Activated CD8-positive, alpha-beta T cell treated with anti-CD3 and anti-CD28 coated beads for 36 hours (primary cell): ENCODE results near the gene DUSP22. TPM values are rescaled to one million over a fixed set of nuclear protein-coding genes. Genes with fewer than 3 reads are reported as not detected.
A peak's percentile ranks its signal among the peaks of the same experiment; 100 is the strongest.

ENCODE experiments used
- ATAC-seq: fragments of 200-7000 bp; cut with Tn5 transposase; one replicate; pipeline ENCODE4 v1.10.0; 2021; ENCODE audit warnings: mild to moderate bottlenecking, moderate library complexity
- CTCF ChIA-PET: fragments of 350-600 bp; sonication (Branson Sonifier 250); formaldehyde crosslinking; loops from one replicate; lab custom pipeline; 2021; ENCODE audit warnings: antibody characterized with exemption; lab: Charles Lee
- POLR2A ChIA-PET: fragments of 350-600 bp; sonication (Branson Sonifier 250); formaldehyde crosslinking; loops from one replicate; lab custom pipeline; 2021; ENCODE audit warnings: antibody characterized with exemption; lab: Charles Lee
- DNase-seq: peaks from one replicate; pipeline ENCODE4 v3.0.0-alpha.2; 2020
- H3K27ac Mint-ChIP-seq: one replicate; pipeline ENCODE4 v1.8.0; 2021; ENCODE audit warnings: mild to moderate bottlenecking, mixed read lengths
- H3K27me3 Mint-ChIP-seq: one replicate; pipeline ENCODE4 v1.8.0; 2021; ENCODE audit warnings: mixed read lengths
- H3K36me3 Mint-ChIP-seq: one replicate; pipeline ENCODE4 v1.8.0; 2021; ENCODE audit warnings: low read depth, mixed read lengths
- H3K4me1 Mint-ChIP-seq: one replicate; pipeline ENCODE4 v1.8.0; 2021; ENCODE audit warnings: low read depth, mixed read lengths
- H3K4me3 Mint-ChIP-seq: one replicate; pipeline ENCODE4 v1.8.0; 2021; ENCODE audit warnings: mild to moderate bottlenecking, moderate library complexity, mixed read lengths
- H3K9me3 Mint-ChIP-seq: one replicate; pipeline ENCODE4 v1.8.0; 2021; ENCODE audit warnings: mixed read lengths
- intact Hi-C: fragments of 100-400 bp; cut with micrococcal nuclease; formaldehyde crosslinking; loops from one replicate; pipeline ENCODE4 v1.10.0; 2022
- total RNA-seq, 2 experiments: library from RNA; stranded (reverse); gene quantifications; one replicate each; pipeline ENCODE4 v1.2.3, GENCODE V29; 2021
- TF ChIP-seq, protein P1 (sequence below): fragments of 200-600 bp; IDR thresholded peaks from one replicate; pipeline ENCODE4 v1.8.0; 2022; ENCODE audit warnings: antibody characterized with exemption, mild to moderate bottlenecking

Gene DUSP22
- total RNA-seq, 2 experiments from 2014 or later: 32.5 to 34.2 TPM

DNA sequence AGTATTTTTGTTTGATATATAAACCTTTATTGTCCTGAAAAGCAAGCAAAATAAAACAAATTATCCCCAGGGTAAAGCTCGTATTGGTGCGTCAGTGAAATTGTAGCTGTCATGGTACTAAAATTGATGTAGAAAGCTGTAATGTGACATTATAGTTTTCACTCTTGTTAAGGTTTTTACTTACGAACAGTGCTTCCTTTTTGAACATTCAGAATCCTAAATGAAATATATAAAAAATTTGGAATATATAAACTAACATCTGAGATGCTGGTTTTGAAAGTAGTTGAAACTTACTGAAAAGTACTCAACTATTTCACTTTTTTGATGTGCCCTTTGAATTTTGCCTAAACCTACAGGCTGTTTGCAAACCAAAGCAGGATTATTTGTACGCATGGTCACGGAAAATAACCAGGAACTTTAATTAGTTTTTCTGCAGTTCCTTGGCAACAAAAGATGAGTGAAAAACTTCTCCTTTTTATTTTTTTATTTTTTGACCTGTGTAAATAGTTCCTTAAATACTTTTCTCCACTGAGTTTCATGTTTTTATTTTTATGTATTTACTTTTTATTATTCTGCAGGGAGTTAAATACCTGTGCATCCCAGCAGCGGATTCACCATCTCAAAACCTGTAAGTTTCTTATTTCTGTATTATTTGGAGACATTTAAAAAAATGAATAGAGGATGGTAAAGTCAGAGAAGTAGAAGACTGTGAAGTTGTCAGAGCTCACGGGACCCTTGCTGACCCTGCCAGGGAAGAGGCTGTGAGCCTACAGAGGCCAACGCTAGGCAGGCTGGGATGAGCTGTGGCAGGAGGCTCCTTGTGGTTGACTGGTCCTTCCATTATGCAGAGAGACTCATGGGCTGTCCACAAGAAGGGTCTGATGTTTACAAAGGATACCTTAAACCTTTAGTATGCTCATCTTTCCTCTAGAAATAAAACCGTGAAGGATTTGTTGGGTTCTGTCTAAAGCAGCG is 42.5 kb downstream of the DUSP22 start:
- CTCF ChIA-PET: no interaction called here
- no peak for ATAC-seq
- H3K9me3 Mint-ChIP-seq: no peaks in the 10 kb centered on the region
- H3K36me3 Mint-ChIP-seq: no peaks in the 10 kb centered on the region
- TF ChIP-seq, protein P1, sequence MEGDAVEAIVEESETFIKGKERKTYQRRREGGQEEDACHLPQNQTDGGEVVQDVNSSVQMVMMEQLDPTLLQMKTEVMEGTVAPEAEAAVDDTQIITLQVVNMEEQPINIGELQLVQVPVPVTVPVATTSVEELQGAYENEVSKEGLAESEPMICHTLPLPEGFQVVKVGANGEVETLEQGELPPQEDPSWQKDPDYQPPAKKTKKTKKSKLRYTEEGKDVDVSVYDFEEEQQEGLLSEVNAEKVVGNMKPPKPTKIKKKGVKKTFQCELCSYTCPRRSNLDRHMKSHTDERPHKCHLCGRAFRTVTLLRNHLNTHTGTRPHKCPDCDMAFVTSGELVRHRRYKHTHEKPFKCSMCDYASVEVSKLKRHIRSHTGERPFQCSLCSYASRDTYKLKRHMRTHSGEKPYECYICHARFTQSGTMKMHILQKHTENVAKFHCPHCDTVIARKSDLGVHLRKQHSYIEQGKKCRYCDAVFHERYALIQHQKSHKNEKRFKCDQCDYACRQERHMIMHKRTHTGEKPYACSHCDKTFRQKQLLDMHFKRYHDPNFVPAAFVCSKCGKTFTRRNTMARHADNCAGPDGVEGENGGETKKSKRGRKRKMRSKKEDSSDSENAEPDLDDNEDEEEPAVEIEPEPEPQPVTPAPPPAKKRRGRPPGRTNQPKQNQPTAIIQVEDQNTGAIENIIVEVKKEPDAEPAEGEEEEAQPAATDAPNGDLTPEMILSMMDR: no peak
- H3K4me1 Mint-ChIP-seq: peaks cover 43% of the 10 kb centered on the region
- intact Hi-C loops: no loop called here
- POLR2A ChIA-PET: no interaction called here
- H3K4me3 Mint-ChIP-seq: no peak overlapping the region
- no peaks in the 10 kb centered on the region for H3K27me3 Mint-ChIP-seq
- no peak for DNase-seq
- no peak overlapping the region for H3K27ac Mint-ChIP-seq

DNA sequence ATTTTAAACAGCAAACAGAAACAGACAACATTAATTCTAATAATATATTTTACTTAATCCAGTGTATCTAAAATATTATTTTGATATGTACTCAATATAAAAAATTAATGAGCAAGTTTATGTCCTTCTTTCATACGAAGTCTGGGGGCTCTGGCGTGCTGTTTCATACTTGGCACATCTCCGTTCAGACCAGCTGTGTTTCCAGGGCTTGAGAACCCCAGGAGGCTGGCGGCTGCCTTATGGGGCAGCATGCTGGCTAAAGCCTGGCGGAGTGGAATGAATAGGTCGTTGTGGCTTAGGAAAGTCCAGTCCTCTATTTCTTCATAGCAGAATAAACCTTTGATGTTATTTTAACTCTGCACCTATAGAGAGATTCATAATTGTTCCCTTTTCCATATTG is 43.3 kb downstream of the DUSP22 start:
- intact Hi-C loops: no loop called here
- Mint-ChIP-seq H3K27me3 (no peaks in the 10 kb centered on the region), H3K9me3 (no peaks in the 10 kb centered on the region), H3K4me3 (no peak overlapping the region), H3K4me1 (peaks cover 49% of the 10 kb centered on the region), H3K36me3 (no peaks in the 10 kb centered on the region), H3K27ac (no peak overlapping the region)
- DNase-seq: no peak
- ATAC-seq: no peak
- ChIA-PET CTCF (no interaction called here), POLR2A (no interaction called here)
- TF ChIP-seq, protein P1: no peak

DNA sequence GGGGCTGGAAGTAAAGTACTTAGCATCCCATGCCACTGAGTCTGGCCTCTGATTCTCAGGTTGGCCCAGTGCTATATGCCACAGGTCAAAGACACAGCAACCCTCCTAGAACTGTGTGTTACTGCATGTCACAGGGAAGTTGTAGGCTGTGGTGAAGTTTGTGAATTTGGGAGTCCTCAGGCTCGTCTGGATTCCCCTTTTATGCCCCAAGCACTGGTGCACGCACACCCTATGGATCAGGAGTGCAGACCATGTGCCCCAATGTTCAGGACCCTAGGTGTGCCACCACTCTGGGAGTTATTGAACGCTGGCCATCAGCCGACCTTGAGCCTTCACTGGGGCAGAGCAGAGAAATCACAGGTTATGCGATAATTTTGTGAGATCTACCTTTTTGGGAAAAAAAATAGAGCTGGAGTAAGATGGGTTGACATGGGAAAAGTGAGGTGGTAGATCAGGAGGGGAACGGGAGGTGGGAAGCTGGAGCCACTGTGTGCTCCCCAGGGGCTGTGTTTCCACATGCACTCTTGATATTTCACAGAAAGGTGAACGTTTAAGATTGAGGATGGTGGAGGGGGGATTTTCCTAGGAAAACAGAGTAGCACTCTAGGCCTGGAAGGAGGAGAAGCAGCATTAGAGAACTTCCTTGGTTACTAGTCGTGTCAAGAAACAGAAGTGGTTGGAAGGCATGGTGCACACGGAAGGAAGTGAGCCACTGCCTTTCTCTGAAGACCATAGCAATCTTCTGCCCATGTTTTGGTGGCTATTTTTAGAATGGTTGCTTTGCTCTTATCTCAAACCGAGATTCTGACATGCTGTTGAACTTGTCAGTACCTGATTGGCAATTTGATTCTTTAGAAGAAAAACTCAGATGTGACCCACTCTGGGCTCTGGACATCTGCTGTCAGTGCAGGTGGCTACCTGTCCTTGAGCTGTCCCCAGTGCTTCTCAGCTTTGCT is 44.1 kb downstream of the DUSP22 start:
- H3K27ac Mint-ChIP-seq: peak overlapping the region; percentile 90
- no peaks in the 10 kb centered on the region for H3K27me3 Mint-ChIP-seq
- POLR2A ChIA-PET: interaction anchor here (2.3 to 7.1 kb wide), 2 partner anchors 40 to 55 kb away, joined by 8 to 61 read pairs; partner anchors contain the start of gene IRF4
- intact Hi-C loops: no loop called here
- TF ChIP-seq, protein P1: no peak
- H3K9me3 Mint-ChIP-seq: no peaks in the 10 kb centered on the region
- DNase-seq (peak; percentile 28), ATAC-seq (peak; percentile 8)
- H3K4me1 Mint-ChIP-seq: peaks cover 58% of the 10 kb centered on the region
- H3K4me3 Mint-ChIP-seq: peak overlapping the region; percentile 9
- CTCF ChIA-PET: interaction anchor here (1.0 kb wide), 1 partner anchor 15 kb away, joined by 4 read pairs; no protein-coding TSS in a partner anchor
- peaks cover 6% of the 10 kb centered on the region for H3K36me3 Mint-ChIP-seq

DNA sequence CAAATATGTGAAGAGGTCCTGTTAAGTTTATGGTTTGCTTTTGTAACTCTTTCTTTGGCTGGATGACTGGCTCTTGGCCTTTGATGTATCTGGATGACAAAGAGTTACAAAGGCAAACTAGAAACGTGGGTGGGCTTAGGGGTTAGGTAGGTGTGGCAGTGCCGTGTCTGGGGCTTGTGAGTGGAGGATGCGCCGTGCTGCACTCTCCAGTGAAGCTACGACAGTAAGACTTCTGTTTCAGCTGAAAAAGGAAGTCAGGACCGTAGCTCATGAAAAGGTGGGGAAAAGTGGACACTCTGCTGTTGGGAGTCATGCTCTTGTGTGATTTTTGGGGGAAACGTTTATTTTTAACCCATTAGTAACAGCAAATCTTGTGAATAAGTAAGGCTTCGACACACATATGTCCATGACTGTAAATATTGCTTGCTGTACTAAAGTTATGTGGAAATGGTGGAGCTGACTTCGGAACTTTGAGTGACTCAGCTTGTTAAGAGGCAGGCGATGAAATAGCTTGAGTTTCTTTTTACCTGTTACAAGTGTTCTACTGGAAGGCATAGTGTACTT is 45.6 kb downstream of the DUSP22 start:
- ATAC-seq (peak; percentile 67), DNase-seq (peak; percentile 79)
- Mint-ChIP-seq H3K9me3 (no peaks in the 10 kb centered on the region), H3K4me3 (peak overlapping the region; percentile 73), H3K36me3 (peaks cover 7% of the 10 kb centered on the region), H3K4me1 (peaks cover 70% of the 10 kb centered on the region), H3K27me3 (no peaks in the 10 kb centered on the region), H3K27ac (peak overlapping the region; percentile 90)
- TF ChIP-seq, protein P1: no peak
- ChIA-PET POLR2A (interaction anchor here (0.9 to 7.1 kb wide), 7 partner anchors 10 to 115 kb away, joined by 3 to 61 read pairs (median 8); partner anchors contain the start of gene IRF4), CTCF (interaction anchor here (1.0 to 1.7 kb wide), 10 partner anchors 12 to 169 kb away, joined by 3 to 5 read pairs (median 4); partner anchors contain the start of genes DUSP22 and IRF4)
- intact Hi-C loops: no loop called here
